HepG2 (cell line): ENCODE measurements around the gene TMPRSS7. TPM values are rescaled to one million over a fixed set of nuclear protein-coding genes. Genes with fewer than 3 reads are reported as not detected.

ENCODE experiments used
- DPF2 ChIP-seq: sonication (generic); formaldehyde crosslinking; IDR thresholded peaks from 2 replicates; pipeline ENCODE4 v1.4.0; 2020; ENCODE audit warnings: mild to moderate bottlenecking, low read depth, missing genetic modification reagents, borderline replicate concordance
- ELK4 ChIP-seq: sonication (generic); formaldehyde crosslinking; IDR thresholded peaks from 2 replicates; pipeline ENCODE4 v1.9.0; 2021; ENCODE audit warnings: missing genetic modification reagents, borderline replicate concordance
- FOXC1 ChIP-seq: sonication (generic); formaldehyde crosslinking; IDR thresholded peaks from 2 replicates; pipeline ENCODE4 v1.8.0; 2022; ENCODE audit warnings: mild to moderate bottlenecking, missing genetic modification reagents, borderline replicate concordance
- HNRNPL ChIP-seq: fragments of 200-400 bp; formaldehyde crosslinking; IDR thresholded peaks from 2 replicates; pipeline ENCODE4 v1.6.1; 2017; ENCODE audit warnings: mild to moderate bottlenecking, low read depth, low read length
- NCOA2 ChIP-seq: sonication (generic); formaldehyde crosslinking; IDR thresholded peaks from 2 replicates; pipeline ENCODE4 v1.8.0; 2022; ENCODE audit warnings: inconsistent platforms
- RXRA ChIP-seq: sonication (generic); formaldehyde crosslinking; IDR thresholded peaks from 2 replicates; pipeline ENCODE4 v1.5.1; 2020; ENCODE audit warnings: missing genetic modification reagents
- SP4 ChIP-seq: sonication (generic); formaldehyde crosslinking; IDR thresholded peaks from 2 replicates; pipeline ENCODE4 v1.8.1; 2023; ENCODE audit warnings: mild to moderate bottlenecking, missing genetic modification reagents
- THAP11 ChIP-seq: IDR thresholded peaks from 2 replicates; pipeline ENCODE4 v1.6.1; 2016; ENCODE audit warnings: missing biosample characterization, missing genetic modification reagents
- XRCC5 ChIP-seq: fragments of 200-400 bp; formaldehyde crosslinking; optimal IDR thresholded peaks from 2 replicates; pipeline ENCODE3; 2017; ENCODE audit warnings: mild to moderate bottlenecking, low read length
- ZBTB42 ChIP-seq: sonication (generic); formaldehyde crosslinking; IDR thresholded peaks from 2 replicates; pipeline ENCODE4 v1.5.0; 2020; ENCODE audit warnings: mild to moderate bottlenecking, missing genetic modification reagents
- ZFP62 ChIP-seq: sonication (generic); formaldehyde crosslinking; IDR thresholded peaks from 2 replicates; pipeline ENCODE4 v1.4.0; 2020; ENCODE audit warnings: missing genetic modification reagents
- ZNF326 ChIP-seq: sonication (generic); formaldehyde crosslinking; IDR thresholded peaks from 2 replicates; pipeline ENCODE4 v1.4.0; 2020; ENCODE audit warnings: missing genetic modification reagents, borderline replicate concordance
- ZNF34 ChIP-seq: sonication (generic); formaldehyde crosslinking; IDR thresholded peaks from 2 replicates; pipeline ENCODE4 v1.4.0; 2020; ENCODE audit warnings: mild to moderate bottlenecking, missing genetic modification reagents, borderline replicate concordance
- ZNF547 ChIP-seq: sonication (generic); formaldehyde crosslinking; IDR thresholded peaks from 2 replicates; pipeline ENCODE4 v1.5.1; 2020; ENCODE audit warnings: mild to moderate bottlenecking, missing genetic modification reagents
- ZNF564 ChIP-seq: sonication (generic); formaldehyde crosslinking; IDR thresholded peaks from 2 replicates; pipeline ENCODE4 v1.8.1; 2023; ENCODE audit warnings: mild to moderate bottlenecking, missing genetic modification reagents
- ZNF598 ChIP-seq: sonication (generic); formaldehyde crosslinking; IDR thresholded peaks from 2 replicates; pipeline ENCODE4 v1.5.1; 2020; ENCODE audit warnings: mild to moderate bottlenecking, missing genetic modification reagents, borderline replicate concordance
- ZNF839 ChIP-seq: sonication (generic); formaldehyde crosslinking; IDR thresholded peaks from 2 replicates; pipeline ENCODE4 v1.4.0; 2020; ENCODE audit warnings: missing genetic modification reagents, mild to moderate bottlenecking, borderline replicate concordance
- ZZZ3 ChIP-seq: sonication (generic); formaldehyde crosslinking; IDR thresholded peaks from 2 replicates; pipeline ENCODE4 v1.4.0; 2020; ENCODE audit warnings: missing genetic modification reagents, mild to moderate bottlenecking, borderline replicate concordance
- polyA plus RNA-seq, 8 experiments: library from polyadenylated mRNA; depleted of rRNA in 3 of 8; stranded (reverse) in 7 of 8; unstranded in 1 of 8; fragments of >200 nt; fragmentation: Illumina TruSeq in 4 of 8; extraction: Trizol in 4 of 8; gene quantifications; 2 replicates each; pipeline versions ENCODE4 v1.2.1 to v1.2.3, GENCODE V29; 2011 to 2016; ENCODE audit warnings: low read depth in 4 of 8, missing spikeins in 1 of 8, mixed read lengths in 1 of 8; ENCODE audit not compliant: insufficient read depth in 1 of 8
- total RNA-seq, 5 experiments: library from RNA; depleted of rRNA; stranded (reverse); fragments of >200 nt; fragmentation: Illumina TruSeq; extraction: Trizol; gene quantifications; 2 replicates each; pipeline ENCODE4 v1.2.3, GENCODE V29; 2016; ENCODE audit warnings: low read depth in 1 of 5
- TF ChIP-seq, protein P1 (sequence below): sonication (generic); formaldehyde crosslinking; IDR thresholded peaks from 2 replicates; pipeline ENCODE4 v1.4.0; 2020; ENCODE audit warnings: missing genetic modification reagents, borderline replicate concordance
- TF ChIP-seq, protein P2 (sequence below): IDR thresholded peaks from 2 replicates; pipeline ENCODE4 v1.6.1; 2016; ENCODE audit warnings: low read depth
- TF ChIP-seq, protein P3 (sequence below): sonication (generic); formaldehyde crosslinking; IDR thresholded peaks from 2 replicates; pipeline ENCODE4 v1.8.1; 2023; ENCODE audit warnings: mild to moderate bottlenecking, missing genetic modification reagents, borderline replicate concordance
- TF ChIP-seq, protein P4 (sequence below): sonication (generic); formaldehyde crosslinking; conservative IDR thresholded peaks from 2 replicates; pipeline ENCODE4 v1.8.0; 2022; ENCODE audit warnings: low read depth, missing genetic modification reagents

Gene TMPRSS7
- total and polyA plus RNA-seq, 2 of the 13 experiments (the other 11 are each of a cell fraction or from before 2014, with no cell fraction given): not detected

DNA sequence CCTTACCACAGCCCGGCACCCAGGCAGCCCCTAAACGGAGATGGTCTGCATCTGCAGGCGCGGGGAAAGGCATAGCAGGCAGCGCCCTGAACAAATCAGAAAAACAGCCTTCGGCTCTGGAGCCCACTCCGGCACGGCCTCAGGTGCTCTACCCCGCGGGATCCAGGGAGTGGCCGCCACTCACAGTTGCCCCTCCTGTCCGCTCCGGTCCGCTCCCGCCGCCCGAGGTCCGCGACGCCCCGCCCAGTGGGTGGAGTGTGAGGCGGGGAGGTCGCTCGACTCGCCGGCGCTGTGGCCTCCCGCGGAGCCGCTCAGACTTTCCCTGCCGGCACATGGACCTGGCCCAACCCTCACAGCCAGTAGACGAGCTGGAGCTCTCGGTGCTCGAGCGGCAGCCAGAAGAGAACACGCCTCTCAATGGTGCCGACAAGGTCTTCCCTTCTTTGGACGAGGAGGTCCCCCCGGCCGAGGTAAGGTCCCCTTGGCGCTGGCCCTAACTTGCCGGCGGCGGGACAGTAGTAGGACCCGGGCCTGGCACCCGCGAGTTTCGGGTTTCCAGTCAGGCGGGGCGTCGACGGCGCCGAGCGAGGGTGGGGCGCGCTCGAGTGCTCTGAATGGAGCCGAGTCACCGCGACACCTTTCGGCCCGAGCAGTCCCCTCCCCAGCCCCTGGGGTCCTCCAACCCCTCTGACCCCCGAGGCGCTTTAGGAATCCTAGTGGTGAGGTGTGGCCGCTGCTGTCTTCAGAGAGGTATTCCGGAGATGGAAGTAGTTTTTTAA lies 51.7 kb downstream of the TMPRSS7 start, which contains the start of gene C3orf52 (continued):
- peak; percentile 17 for TF ChIP-seq XRCC5
- TF ChIP-seq, protein P1, sequence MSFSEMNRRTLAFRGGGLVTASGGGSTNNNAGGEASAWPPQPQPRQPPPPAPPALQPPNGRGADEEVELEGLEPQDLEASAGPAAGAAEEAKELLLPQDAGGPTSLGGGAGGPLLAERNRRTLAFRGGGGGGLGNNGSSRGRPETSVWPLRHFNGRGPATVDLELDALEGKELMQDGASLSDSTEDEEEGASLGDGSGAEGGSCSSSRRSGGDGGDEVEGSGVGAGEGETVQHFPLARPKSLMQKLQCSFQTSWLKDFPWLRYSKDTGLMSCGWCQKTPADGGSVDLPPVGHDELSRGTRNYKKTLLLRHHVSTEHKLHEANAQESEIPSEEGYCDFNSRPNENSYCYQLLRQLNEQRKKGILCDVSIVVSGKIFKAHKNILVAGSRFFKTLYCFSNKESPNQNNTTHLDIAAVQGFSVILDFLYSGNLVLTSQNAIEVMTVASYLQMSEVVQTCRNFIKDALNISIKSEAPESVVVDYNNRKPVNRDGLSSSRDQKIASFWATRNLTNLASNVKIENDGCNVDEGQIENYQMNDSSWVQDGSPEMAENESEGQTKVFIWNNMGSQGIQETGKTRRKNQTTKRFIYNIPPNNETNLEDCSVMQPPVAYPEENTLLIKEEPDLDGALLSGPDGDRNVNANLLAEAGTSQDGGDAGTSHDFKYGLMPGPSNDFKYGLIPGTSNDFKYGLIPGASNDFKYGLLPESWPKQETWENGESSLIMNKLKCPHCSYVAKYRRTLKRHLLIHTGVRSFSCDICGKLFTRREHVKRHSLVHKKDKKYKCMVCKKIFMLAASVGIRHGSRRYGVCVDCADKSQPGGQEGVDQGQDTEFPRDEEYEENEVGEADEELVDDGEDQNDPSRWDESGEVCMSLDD (CRISPR knock-in tag): no peak
- no peak for TF ChIP-seq ZFP62
- TF ChIP-seq, protein P2, sequence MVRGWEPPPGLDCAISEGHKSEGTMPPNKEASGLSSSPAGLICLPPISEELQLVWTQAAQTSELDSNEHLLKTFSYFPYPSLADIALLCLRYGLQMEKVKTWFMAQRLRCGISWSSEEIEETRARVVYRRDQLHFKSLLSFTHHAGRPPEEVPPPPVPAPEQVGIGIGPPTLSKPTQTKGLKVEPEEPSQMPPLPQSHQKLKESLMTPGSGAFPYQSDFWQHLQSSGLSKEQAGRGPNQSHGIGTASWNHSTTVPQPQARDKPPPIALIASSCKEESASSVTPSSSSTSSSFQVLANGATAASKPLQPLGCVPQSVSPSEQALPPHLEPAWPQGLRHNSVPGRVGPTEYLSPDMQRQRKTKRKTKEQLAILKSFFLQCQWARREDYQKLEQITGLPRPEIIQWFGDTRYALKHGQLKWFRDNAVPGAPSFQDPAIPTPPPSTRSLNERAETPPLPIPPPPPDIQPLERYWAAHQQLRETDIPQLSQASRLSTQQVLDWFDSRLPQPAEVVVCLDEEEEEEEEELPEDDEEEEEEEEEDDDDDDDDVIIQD (CRISPR knock-in tag): no peak
- no peak for TF ChIP-seq ZNF34 (CRISPR knock-in tag)
- peak; percentile 20; the same call in 1 of the 2 replicates for TF ChIP-seq RXRA (CRISPR knock-in tag)
- no peak for TF ChIP-seq ZZZ3 (CRISPR knock-in tag)
- TF ChIP-seq SP4 (CRISPR knock-in tag): peak; percentile 61; the same call in 1 of the 2 replicates
- no peak for TF ChIP-seq ZNF326
- peak; percentile 85; the same call in 1 of the 2 replicates for TF ChIP-seq FOXC1 (CRISPR knock-in tag)
- TF ChIP-seq HNRNPL: no peak
- TF ChIP-seq ZBTB42 (CRISPR knock-in tag): no peak
- TF ChIP-seq ZNF547 (CRISPR knock-in tag): peak; percentile 79; the same call in 1 of the 2 replicates
- no peak; the same call in 1 of the 2 replicates for TF ChIP-seq NCOA2
- no peak for TF ChIP-seq THAP11 (CRISPR knock-in tag)
- TF ChIP-seq, protein P3, sequence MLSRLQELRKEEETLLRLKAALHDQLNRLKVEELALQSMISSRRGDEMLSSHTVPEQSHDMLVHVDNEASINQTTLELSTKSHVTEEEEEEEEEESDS (CRISPR knock-in tag): no peak
- no peak for TF ChIP-seq ZNF598 (CRISPR knock-in tag)
- TF ChIP-seq ZNF839 (CRISPR knock-in tag): no peak
- no peak for TF ChIP-seq ELK4
- TF ChIP-seq ZNF564: peak; percentile 84
- no peak for TF ChIP-seq DPF2 (CRISPR knock-in tag)
- TF ChIP-seq, protein P4, sequence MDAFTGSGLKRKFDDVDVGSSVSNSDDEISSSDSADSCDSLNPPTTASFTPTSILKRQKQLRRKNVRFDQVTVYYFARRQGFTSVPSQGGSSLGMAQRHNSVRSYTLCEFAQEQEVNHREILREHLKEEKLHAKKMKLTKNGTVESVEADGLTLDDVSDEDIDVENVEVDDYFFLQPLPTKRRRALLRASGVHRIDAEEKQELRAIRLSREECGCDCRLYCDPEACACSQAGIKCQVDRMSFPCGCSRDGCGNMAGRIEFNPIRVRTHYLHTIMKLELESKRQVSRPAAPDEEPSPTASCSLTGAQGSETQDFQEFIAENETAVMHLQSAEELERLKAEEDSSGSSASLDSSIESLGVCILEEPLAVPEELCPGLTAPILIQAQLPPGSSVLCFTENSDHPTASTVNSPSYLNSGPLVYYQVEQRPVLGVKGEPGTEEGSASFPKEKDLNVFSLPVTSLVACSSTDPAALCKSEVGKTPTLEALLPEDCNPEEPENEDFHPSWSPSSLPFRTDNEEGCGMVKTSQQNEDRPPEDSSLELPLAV (CRISPR knock-in tag): no peak
